HG03378 (cell line): ENCODE measurements around the gene MEIS2.

Experiments
- ATAC-seq: cut with Tn5 transposase; IDR thresholded peaks from one replicate; pipeline ENCODE4 v1.9.1; 2021; ENCODE audit warnings: mild to moderate bottlenecking, moderate library complexity; ENCODE audit not compliant: unreplicated experiment

Gene MEIS2

DNA sequence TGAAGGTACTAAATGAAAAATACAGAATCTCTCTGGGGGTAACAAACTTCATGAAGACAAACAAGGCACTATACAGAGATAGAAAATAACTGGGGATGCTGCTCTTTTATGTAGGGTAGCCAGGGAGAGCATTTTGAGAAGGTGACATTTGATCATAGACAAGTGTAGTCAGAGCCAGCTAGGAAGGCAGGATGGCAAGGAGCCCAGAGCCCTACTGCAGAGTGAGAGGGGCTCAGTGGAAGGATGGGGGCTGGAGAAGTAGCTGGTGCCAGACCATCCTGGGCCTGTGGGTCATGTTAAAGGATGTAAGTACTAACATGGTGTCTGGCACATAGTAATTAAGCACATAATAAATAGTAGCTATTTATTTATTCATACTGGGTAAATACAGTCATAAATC is 133.6 kb downstream of the MEIS2 start:
- ATAC-seq: no peak

DNA sequence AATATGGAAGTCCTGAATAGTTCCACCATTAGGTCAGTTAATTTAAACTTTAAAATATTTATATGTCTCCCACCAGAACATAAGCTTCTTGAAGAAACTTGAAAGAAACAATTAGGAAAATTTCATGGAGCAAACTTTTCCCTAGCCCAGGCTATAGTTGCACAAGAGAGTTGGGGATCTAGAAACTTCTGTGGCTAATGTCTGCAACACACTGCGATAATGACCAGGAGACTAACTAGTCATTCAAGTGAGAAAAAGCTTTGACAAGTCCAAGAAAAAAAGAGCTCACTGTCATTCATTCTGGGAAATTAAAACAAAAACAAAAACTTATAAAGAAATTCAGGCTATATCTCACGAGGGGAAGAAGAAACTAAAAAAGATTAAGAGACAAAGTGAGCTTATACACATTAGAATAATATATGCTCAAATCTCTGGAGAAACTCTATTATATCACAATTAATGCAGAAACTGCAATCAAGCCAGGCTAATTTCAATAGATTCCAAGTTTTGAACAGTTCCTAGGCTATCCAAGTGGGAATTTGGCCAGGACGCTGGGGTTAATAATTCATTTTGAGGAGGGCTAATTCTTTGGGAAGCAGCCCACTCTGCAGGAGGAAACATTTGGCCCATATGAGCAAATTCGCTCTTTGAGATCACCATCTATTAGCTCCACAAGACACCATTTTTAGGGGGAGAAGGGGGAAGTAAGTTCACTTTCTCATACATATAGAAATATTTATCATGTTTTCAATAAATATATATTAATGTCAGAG is 134.6 kb downstream of the MEIS2 start:
- ATAC-seq: no peak

DNA sequence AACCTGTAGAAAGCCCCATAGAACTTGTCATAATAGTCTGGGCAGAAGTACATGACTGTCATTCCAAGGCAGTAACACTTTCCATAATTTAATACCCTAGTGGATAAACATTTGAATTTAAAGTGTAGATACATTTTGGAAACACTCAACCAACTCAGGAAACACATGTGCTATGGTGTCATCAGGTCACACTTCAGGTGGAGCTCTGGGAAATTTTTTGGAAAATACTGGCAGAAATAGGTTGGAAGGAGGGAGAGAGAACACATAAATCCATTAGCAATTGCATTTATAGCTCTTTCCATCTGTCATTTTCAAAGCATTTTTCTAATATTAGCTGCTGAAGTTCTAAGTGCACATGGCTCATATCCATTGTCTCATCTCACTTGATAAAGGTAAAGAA is 135.7 kb downstream of the MEIS2 start:
- no peak for ATAC-seq

DNA sequence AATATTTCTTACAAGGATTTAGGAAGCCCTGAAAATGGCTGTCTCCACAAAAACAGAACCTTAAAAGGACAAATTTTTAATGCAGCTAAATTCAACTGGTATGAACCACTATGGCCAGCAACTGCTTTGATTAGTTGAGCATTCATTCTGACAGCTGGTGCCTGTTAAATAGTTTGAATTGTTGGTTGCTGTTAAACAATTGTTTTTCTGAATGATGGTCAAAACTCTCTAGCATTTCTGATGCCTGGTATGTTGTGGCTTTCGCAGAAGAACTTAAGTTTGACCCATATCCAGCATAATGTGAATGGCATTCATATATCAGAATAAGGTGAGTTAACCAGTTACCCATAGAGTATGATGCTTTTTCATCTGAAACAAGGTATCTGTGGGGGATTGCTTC is 138.4 kb downstream of the MEIS2 start:
- no peak for ATAC-seq

DNA sequence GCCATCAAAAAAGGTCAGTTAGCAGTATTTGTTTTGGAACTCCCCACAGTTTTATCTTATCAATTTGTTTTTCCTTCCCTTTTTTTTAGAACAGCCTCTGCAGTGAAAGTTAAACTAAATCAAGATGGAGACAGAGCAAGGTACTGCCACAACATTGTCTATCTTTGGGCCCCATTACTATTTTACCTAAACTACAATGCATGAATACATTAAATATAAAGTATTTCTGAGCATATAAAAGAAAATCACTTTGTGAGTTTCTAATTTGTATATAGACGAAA is 139.5 kb downstream of the MEIS2 start:
- no peak for ATAC-seq

DNA sequence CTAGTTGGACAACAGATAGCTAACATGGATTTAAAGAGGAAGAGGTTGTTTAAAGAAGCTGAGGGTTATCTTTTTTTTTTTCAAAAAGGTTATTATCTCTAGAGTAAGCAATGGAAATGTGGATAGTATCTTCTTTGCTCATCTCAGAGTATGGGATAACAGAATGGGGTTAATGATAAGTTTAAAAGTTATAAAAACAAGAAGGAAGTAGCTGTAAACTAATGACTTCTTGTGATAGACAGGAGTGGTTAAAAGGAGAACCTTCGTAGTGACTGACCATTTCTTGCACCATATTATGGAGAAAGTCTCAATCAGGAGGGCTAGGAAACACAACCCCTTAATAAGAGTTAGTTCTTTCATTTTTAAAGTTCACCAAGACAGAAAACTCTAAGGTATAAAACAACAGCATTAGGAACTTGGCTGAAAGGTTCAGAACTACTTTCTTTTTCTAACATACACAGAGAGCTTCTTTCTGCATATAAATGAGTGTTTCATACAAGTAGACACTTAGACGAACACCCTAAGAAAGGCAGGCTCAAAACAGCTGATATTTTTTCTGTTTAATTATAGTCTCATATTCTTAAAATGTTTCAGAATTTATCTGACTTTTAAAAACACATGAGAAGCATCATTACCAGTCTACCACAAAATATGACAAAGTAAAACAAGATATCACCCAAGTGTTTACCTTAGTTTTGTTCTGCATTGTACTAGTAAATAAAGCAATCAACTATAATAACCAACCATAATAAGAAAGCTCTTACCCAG is 140.0 kb downstream of the MEIS2 start:
- no peak for ATAC-seq

DNA sequence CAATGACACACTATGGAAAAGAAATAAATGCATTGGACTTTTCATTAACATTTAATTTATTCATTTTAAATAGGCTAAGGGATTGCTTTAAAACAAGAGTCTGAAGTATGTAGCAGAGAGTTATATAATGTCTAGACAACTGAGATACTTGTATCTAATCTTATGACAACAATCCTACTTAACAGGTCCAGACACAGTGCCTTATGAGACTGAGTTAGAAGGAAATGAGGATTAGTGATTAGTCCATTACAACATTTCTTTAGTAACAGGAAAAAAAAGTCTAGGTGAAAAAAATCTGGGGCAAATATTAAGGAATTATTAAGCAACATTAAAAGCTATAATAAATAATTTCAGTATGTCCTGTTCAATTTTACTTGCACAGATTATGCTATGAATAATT is 140.6 kb downstream of the MEIS2 start:
- ATAC-seq: no peak

DNA sequence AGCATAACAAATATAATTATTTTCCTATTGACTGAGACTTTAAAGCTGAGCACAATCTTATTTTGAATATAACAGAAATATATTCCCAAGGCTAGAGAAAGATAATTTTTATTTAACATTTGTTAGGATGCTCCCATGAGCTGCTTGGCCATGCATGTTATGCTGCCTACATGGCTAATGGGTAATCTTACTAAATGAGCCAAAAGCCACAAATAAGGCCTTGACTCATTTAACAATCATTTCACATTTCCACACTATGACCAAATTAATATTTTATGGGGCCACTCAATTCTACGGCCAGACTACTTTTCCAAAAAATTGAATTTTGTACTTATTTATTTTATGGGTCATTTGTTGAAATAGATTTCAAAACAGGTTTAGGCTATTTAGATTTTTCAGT is 141.7 kb downstream of the MEIS2 start:
- ATAC-seq: no peak

DNA sequence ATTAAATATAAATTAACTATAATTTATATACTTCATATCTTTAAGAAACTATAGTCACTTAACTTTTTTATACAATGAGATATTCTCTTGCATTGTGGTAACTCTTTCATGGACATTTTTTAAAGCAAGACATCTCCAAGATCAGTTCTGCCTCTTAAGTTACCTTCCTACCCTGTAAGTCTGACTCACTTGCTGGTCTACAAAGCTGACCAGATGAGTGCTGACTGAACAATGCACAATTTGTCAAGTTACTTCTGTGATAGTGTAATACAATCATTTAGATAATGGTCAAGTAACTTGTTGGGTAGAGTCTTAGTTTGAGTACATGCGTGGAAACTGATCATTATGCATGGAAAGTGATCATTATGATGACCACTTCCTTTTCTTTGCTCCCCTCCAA is 145.9 kb downstream of the MEIS2 start:
- no peak for ATAC-seq

DNA sequence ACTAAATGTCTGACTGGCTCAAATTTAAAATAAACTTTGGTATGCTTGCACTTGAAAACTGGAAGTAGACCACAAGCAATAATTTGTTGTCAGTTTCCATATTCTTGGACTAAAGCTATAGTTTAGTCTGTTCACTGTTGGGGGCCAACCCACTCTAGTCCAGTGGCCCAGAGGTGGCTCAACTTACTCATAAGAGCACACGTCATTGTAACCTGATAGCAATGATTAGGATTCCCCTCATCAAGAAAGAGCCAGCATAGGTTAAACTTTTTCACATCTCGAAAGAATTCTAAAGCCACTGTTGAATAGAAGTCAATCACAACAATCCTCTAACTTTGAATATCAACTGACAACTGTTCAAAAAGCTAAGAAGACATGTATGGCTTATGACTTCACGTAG is 147.0 kb downstream of the MEIS2 start:
- ATAC-seq: no peak

DNA sequence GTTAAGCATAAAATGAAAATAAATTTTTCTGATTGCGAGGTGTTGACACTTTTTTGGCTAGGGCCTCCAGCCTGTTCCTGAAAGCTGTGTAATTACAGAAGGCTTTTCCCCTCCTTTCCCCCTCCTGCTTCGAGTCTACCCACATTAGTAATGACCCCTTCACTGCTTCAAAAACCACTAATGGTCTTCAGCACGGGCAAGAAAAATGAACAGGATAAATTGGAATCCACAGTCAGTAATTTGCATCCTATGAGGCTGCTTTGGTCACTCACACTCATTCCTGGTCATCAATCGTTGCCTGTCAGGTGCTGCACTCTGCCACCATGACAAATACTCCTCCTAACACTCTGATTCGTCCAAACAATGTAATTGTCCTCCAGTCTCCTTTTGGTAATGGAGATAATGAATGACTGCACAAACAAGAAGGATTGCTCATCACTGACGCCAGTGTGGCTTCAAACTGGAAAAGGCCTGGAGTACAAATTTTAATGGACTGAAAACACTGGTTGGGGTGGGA is 148.6 kb downstream of the MEIS2 start:
- ATAC-seq: no peak

DNA sequence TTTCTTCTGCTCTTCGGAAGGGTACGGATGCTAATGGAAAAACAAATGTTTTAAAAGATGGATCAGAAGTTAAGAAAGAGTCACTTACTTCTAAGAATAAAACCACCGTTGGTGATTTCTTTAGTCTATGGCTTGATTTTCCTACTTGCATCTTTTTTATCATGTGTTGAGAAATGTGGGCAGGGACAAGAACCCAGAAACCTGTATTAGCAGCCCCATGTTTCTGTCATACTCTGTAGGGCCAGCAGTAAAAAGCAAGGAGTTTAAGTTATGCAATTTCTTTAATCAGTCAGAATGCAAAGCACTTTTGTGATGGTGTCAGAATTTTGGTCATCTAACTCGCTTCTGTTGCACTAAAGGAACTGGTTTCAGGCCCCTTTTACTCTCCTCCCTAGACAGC is 150.0 kb downstream of the MEIS2 start:
- no peak for ATAC-seq

DNA sequence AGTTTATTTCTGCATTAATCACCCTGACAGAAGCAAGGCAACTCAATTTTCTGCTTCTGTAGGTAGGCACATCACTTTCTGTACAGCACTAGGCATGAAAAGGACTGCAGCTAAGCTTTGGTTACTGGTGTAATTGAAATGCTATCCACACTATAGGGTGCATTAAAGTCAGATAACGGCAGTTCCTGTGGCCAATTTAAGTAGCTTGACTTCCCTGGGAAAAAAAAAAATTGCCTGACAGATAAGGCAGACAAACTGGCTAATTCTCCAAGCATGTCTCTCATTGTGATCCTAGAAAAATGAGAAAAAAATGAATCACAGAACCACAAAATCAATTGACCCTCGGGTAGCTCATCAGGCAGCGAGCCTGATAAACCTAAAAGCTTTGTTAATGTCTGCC is 151.4 kb downstream of the MEIS2 start:
- ATAC-seq: no peak

DNA sequence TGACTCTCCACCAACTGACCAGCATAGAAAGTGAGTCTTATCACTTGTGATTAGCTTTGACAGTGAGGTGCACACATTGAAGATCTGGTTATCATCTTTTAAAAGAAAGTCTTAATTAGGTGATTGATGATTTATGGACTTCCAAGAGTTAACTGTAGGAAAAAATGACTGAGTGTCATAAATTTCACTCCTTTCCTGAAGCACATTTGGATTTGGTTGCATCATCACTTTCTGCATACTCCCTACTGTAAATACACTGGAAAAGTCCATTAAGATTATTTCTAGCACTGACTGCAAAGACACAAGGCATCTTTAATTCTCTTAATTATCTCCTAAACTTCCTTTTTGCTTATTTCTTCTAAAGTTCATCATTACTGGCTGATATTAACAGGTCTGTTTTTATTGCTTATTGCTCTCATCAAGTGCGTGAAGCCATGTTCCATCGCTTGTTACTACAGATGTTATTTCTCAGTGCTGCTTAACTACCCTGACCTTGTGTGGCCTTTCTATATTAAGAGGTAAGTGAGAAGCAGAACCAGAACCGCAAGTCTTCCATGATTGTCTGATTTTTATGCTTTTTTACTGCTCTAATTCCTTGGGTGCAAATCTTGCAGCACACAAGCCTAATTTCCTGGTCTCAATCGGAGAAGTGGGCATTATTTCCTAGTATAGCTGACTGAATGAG is 153.2 kb downstream of the MEIS2 start:
- ATAC-seq: no peak

DNA sequence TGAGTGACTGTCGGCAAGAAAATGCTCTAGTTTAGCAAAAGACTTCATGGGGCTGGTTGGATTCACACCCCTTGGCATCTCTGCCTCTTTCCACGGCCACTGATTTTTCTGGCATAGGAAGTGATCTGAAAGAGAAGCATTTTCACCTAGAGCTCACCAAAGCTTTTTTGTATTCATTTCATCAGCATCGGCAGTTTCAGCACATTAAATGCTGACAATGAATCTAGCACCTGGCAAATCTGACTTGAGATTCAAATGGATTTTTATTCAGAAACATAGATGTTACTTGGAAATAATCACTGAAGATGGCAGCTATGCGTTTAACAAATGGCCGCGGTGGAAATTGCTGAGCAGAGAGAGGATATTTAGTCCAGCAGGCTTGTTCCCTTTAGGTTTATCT is 155.9 kb downstream of the MEIS2 start:
- no peak for ATAC-seq

DNA sequence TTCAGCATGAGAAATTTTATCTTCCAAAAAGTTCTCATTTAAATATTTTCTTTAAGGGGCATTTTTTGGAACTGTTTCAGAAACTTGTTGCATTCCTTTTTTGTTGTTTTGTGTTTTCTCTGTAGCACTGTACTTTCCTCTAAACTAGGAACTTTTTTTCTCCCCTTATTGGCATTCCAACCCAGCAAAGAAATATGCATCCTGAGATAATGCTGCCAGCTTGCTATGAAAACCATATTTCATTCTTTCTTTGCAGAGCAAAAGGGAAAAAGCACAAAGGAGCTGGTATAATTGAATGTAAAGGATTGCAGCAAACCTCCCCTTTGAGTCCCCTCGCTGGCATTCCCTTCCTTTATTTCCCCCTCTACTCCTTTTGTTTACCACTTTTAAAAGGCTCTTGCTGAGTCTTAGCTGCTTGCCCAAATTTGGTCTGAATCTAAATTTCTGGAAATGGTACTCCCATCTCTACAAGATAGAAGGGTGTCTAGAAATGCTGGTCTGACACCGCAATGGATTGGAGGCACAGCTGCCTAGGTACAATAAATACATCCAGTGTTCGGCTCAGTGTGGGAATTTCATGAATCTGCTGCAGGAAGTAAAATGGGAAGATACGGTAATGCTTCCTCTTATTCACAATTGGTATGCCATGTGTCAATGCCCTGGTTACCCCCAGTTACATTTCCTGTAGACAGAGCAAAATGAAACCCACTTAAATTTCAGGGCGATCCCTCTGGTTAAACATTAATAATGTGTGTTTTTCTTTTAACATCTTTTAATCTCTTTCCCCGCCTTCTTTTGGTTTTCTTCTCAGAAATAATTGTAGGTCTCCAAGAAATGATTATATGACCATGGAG is 156.6 kb downstream of the MEIS2 start:
- ATAC-seq: no peak

DNA sequence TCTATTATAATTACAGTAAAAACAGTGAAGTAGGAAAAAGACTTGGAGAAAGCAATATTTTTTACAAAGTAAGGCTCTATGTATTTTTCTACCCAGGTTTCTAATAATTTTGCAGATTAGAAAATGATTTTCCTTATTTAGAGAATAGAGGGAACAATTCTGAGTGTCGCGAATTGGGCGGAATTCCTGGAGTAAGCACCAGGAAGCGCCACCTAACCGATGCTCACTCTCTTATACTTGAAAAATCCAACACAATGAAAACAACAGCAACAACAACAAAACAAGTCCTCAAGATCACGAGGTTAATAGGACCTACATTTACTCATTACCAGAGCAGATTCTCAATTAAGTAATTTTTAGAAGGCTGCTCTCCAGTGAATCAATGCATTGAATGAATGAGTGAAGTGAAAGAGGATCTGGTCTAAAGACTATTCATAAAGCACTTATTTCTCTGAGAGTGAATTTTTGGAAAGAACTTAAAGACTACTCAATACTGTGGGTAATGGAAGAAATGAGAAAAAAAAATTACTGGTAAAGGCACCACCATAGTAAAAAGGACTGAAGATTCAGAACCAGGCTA is 158.0 kb downstream of the MEIS2 start:
- ATAC-seq: no peak

DNA sequence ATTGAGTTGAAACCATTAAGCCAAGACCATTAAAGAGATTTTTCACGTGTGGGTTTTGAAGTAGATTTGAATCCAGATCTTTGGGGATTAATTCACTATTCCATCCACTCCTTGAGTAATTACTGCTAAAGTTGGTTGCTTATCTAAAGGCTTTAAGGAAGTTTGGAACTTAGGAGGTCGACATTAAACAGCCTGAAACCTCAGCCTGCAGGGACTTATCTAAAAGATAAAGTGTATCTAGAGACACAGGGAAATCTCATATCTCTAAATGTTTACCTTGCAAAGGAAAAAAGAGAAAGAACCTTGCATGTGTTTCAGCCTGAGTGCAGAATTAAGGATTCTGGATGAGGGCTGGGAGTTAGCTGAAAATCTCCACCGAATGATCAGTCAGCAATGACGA is 158.6 kb downstream of the MEIS2 start:
- no peak for ATAC-seq

DNA sequence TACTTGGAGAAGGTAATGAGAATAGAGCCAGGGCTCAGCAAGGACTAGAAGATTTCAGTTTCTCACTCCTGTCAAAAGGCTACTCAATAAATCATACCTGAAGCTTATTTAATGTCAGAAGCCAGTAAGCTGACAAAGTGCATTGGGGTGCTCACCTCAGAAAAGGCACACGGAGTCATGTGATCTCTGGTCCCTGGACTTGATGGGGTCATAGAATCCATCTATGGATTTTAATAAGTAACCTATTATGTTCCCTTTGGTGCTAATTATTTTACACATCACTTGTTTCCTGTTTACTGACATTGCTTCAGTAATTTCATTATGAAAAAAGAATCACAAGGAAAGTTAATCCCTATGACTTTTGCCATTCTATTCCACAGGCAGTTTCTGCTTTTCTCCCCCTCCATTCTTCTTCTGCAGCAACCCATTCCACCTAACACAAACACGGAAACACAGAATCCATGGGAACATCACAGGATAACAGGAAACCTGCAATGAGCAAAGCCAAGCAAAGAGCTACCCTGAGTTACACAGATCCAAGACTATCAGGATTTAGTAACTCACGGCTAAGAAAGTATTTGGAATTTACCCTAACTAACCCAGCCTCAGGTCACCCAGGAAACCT is 159.6 kb downstream of the MEIS2 start:
- no peak for ATAC-seq

DNA sequence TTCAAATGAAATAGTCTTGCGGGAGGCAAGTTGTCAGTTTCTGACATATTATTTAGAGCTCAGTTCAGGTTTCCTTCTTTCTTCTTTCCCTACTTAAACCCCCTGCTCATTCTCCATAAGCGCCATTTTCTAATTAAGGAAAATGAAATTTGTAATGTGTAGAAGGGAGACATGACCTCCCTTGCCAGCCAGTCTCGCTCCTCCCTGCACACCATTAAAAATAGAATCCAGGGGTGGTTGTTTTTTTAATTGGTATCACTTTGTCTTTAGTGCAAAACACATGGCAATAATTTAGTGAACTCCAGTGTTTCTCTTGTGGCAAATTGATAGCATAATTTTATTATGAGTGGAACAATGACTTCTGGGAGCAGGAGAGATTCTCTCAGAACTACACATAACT is 160.1 kb downstream of the MEIS2 start:
- ATAC-seq: no peak
